Measurements from ENCODE around the gene CR1. TPM values are rescaled to one million over a fixed set of nuclear protein-coding genes. Genes with fewer than 3 reads are reported as not detected.
"Not testable (repeated sequence)": the region's sequence is repeated elsewhere in the genome, so short reads cannot be mapped to it uniquely, and the experiment has no call there.

The CR1 gene
- total and polyA plus RNA-seq, 9 of the 15 experiments (the other 6 are each of a cell fraction or from before 2014, with no cell fraction given): 0.07 to 0.47 (median 0.18) TPM

DNA sequence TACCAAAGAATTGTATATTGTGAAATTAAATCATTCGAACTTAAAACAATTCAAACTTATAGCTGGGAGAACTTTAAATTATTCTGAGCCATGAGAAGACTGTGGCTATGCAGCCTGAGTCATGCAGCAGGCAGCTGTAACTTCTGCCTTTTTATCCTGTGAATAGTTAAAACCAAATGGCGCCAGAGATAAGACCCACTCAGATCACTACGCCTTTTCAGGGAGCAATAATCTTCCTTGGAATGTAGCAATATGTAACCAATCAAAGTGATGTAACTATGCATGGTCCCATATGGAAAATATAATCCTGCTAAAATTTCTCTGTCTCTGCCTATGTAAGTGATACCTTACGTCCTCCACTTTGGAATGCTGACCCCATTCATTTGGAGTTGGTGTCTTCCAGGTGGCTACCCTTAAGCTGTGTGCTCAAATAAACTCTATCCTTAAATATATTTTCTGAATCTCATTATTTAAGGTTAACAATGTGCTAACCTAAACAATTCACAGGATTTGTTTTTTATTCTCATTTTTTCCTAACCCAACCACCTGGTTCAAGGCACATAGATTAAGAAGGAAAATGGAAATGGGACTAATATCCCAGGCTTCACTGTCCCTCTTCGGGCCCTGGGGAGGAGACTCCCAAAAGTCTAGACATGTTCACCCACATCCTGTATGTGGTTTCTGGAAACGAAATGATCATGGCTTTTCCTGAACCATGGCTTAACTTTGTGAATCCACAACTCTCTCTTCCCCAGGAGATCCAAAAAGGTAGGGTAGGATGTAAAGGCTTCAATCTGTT is 184.8 kb downstream of the CR1 start (continued):
- TF ChIP-seq FOSL1 (tag; conservative IDR thresholded peaks at IDR 0.05): peak; percentile 92

DNA sequence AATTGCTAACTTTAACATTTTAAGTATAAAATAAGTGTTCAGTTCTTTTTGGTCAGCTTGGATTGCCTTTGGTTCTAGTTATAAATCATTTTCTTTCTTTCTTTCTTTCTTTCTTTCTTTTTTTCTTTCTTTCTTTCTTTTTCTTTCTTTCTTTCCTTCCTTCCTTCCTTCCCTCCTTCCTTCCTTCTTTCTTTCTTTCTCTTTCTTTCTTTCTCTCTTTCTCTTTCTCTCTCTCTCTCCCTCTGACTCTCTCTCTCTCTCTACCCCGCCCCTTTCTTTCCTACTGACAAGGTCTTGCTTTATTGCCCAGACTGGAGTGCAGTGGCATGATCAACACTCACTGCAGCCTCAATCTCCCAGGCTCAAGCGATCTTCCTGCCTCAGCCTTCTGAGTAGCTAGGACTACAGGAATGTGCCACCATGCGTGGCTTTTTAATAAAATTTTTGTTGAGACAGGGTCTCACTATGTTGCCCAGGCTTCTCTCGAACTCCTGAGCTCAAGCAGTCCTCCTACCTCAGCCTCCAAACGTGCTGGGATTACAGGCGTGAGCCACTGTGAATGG is 187.0 kb downstream of the CR1 start:
- TF ChIP-seq PHB2 (IDR thresholded peaks at IDR 0.05; ENCODE audit: low read depth): 0 out of 2 replicates have a peak, but pooled peaks have one; percentile 18
- peak; percentile 95 for TF ChIP-seq ZNF512 (tag; IDR thresholded peaks at IDR 0.05)
- peak; percentile 52; the same call in 1 of the 2 replicates for TF ChIP-seq LARP7 (IDR thresholded peaks at IDR 0.05)
- 0 out of 4 replicates have a peak, but pooled peaks of 1 of the 2 experiments have one; percentile 37 for TF ChIP-seq MLLT1 (IDR thresholded peaks at IDR 0.05)
- TF ChIP-seq ARID2 (IDR thresholded peaks at IDR 0.05): 0 out of 2 replicates have a peak, but pooled peaks have one; percentile 34
- TF ChIP-seq PTBP1 (IDR thresholded peaks at IDR 0.05; ENCODE audit: low read depth, low read length): 0 out of 2 replicates have a peak, but pooled peaks have one; percentile 64
- 0 out of 2 replicates have a peak, but pooled peaks have one; percentile 25 for TF ChIP-seq HBP1 (CRISPR knock-in tag; IDR thresholded peaks at IDR 0.05)
- 0 out of 2 replicates have a peak, but pooled peaks have one; percentile 37 for TF ChIP-seq THRAP3 (IDR thresholded peaks at IDR 0.05; ENCODE audit: borderline replicate concordance)
- TF ChIP-seq ZNF121 (CRISPR knock-in tag; conservative IDR thresholded peaks at IDR 0.05): peak; percentile 31; the same call in 1 of the 2 replicates
- peak; percentile 71; the same call in 1 of the 2 replicates for TF ChIP-seq OTX1 (CRISPR knock-in tag; IDR thresholded peaks at IDR 0.05)
- H3K79me2 ChIP-seq (ENCODE audit: control insufficient read depth, insufficient read depth, low read length); BruUV-seq (replicated peaks); H3K4me2 ChIP-seq (ENCODE audit: insufficient read depth, low read length); H3K9me1 ChIP-seq (ENCODE audit: control insufficient read depth, insufficient read depth, low read length); H3K9me3 ChIP-seq (replicated peaks; ENCODE audit: control insufficient read depth, insufficient read depth, low read depth, low read length); H3K27ac ChIP-seq (ENCODE audit: extremely low read depth, low read depth, low read length); CTCF ChIA-PET (ENCODE audit: low intra/inter-chr PET ratio); DNase-seq (ENCODE audit: extremely low read depth in 1 of 4, low spot score in 3 of 4); H3K27me3 ChIP-seq (ENCODE audit: control insufficient read depth in 2 of 2, insufficient read depth in 2 of 2, low read length in 2 of 2); H3K4me3 ChIP-seq; H4K20me1 ChIP-seq (replicated peaks; ENCODE audit: control insufficient read depth, insufficient read depth, low read length); H3K9ac ChIP-seq (ENCODE audit: insufficient read depth in 1 of 2, low read depth in 2 of 2, low read length in 2 of 2); intact Hi-C loops (cut with micrococcal nuclease); in situ Hi-C loops (cut with MboI); H2AFZ ChIP-seq (ENCODE audit: low read depth, low read length); FAIRE-seq; ATAC-seq: not testable (repeated sequence)
- Histone ChIP-seq H3K4me1 (replicated peaks in 1 of 2; ENCODE audit: control insufficient read depth in 2 of 2, insufficient read depth in 2 of 2, low read length in 2 of 2) (peaks cover 0 to 15% of the 10 kb centered on the region in 2 experiments; a peak in 3 of 5 replicates), H3K36me3 (ENCODE audit: control insufficient read depth, insufficient read depth, low read length) (peaks cover 48% of the 10 kb centered on the region)
- POLR2A ChIA-PET: interaction anchor here (0.6 kb wide), 1 partner anchor 61 kb away, joined by 3 read pairs; no protein-coding TSS in a partner anchor
- 76% methylated on average over 6 of the region's 6 CpGs for WGBS (ENCODE audit: insufficient coverage, low coverage, missing lambda C conversion rate)
